ENCODE measurements around the gene PPL. TPM values are rescaled to one million over a fixed set of nuclear protein-coding genes. Genes with fewer than 3 reads are reported as not detected.
A peak's percentile ranks its signal among the peaks of the same experiment; 100 is the strongest.
"Not testable (repeated sequence)": the region's sequence is repeated elsewhere in the genome, so short reads cannot be mapped to it uniquely, and the experiment has no call there.

PPL gene
- total and polyA plus RNA-seq, 3 donors from 2014 or later, result 5.4 to 6.8 (median 6.1) TPM

DNA sequence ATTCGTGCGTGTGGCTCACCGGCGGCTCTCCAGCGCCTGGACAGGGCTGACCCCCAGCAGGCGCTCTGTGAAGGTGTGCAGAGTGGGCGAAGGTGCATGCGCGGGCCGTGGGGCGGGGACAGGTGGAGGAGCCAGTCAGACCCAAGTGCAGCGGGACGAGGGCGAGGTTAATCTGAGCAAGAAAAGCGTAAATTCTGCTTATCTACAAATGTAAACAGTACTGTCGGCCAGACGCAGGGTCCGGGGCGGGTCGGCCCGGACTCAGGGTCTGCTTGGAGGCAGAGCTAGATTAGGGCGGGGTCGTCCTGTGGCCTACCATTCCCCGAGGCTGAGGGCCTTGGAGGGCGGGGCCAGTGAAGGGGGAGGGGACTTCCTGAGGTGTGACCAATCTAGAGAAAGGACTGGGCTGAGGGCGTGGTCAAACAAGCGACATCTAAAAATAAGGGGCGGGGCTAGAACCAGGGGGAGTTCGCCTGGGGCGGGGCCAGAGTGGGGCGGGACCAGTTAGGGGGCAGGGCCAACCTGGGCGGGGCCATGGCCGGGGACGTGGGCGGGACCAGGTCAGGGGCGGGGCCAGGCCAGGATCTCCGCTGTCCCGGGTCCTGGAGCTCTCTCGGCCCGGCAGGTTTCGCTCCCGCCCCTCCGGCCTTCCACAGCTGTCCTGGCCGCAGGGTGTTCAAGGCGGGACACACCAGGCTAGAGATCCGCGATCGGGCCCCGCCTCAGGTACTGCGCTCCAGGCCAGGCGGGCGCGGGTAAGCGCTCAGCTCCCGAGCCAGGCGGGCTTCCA, 21.0 kb upstream of the PPL start, which contains the start of gene SEC14L5:
Gene SEC14L5, plus strand, starts transcription at position 611 of the 790 bp plus-strand sequence. CDS start 994 bp downstream, outside the sequence.
- TF ChIP-seq, protein P1, sequence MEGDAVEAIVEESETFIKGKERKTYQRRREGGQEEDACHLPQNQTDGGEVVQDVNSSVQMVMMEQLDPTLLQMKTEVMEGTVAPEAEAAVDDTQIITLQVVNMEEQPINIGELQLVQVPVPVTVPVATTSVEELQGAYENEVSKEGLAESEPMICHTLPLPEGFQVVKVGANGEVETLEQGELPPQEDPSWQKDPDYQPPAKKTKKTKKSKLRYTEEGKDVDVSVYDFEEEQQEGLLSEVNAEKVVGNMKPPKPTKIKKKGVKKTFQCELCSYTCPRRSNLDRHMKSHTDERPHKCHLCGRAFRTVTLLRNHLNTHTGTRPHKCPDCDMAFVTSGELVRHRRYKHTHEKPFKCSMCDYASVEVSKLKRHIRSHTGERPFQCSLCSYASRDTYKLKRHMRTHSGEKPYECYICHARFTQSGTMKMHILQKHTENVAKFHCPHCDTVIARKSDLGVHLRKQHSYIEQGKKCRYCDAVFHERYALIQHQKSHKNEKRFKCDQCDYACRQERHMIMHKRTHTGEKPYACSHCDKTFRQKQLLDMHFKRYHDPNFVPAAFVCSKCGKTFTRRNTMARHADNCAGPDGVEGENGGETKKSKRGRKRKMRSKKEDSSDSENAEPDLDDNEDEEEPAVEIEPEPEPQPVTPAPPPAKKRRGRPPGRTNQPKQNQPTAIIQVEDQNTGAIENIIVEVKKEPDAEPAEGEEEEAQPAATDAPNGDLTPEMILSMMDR (IDR thresholded peaks at IDR 0.05), result no peak
- no peak for TF ChIP-seq POLR2A (IDR thresholded peaks at IDR 0.05)
- Histone ChIP-seq H3K9me3 (no peaks in the 10 kb centered on the region), H3K27me3 (no peaks in the 10 kb centered on the region), H3K4me1 (peaks cover 8% of the 10 kb centered on the region), H3K4me3 (peak within 1 kb of the TSS; percentile 53 to 59), H3K36me3 (ENCODE audit: low read depth, missing control alignments) (no peaks in the 10 kb centered on the region), H3K27ac (peak within 1 kb of the TSS in 1 of 2 donors; percentile 11)
- intact Hi-C loops (cut with DNase I; ENCODE audit: low total_unique reads), result no loop called here
- WGBS, 2 donors, result 1 to 2% methylated on average over 34 to 54 of the region's 56 CpGs
- peak; percentile 99 for DNase-seq

DNA sequence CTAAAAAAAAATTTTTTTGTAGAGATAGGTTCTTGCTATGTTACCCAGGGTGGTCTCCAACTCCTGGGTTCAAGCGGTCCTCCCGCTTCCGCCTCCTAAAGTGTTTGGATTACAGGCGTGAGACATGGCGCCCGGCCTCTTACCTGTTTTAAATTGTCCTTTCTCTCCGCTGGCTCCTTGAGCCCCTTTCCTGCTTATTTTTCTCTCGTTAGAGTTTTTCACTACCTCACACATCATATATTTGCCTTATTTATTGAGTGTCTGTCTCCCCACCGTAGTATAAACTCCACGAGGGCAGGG, 20.4 kb upstream of the PPL start:
- no peak for DNase-seq
- TF ChIP-seq, protein P1 (IDR thresholded peaks at IDR 0.05), result no peak
- no peak for TF ChIP-seq POLR2A (IDR thresholded peaks at IDR 0.05)
- intact Hi-C loops (cut with DNase I; ENCODE audit: low total_unique reads), result no loop called here
- no peaks in the 10 kb centered on the region for H3K27me3 ChIP-seq
- H3K4me3 ChIP-seq, result peak overlapping the region; percentile 53 to 59
- no peaks in the 10 kb centered on the region for H3K9me3 ChIP-seq
- WGBS, 2 donors, result 11 to 19% methylated on average over 10 of the region's 10 CpGs
- peaks cover 8% of the 10 kb centered on the region for H3K4me1 ChIP-seq
- peak overlapping the region in 1 of 2 donors; percentile 11 for H3K27ac ChIP-seq
- H3K36me3 ChIP-seq (ENCODE audit: low read depth, missing control alignments), result no peaks in the 10 kb centered on the region

DNA sequence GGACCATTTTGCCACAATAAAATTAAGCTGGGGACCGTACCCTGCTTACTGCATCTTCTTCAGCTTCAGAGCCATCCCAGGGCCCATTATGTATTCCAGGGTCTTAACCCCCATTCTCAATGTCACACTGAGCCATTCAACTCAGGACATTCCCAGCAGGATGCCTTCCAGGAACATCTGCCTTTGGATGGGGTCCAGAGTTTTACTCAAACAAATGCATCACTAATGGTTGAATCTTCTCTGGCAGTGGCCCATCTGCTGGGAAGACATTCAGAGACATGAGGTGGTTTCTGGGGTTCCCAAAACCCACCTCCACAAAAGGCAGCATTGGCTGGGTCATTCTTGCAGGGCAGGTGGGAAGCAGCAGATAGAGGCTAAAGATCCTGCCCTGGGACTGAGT, 17.8 kb upstream of the PPL start:
- Histone ChIP-seq H3K4me1 (peaks cover 8% of the 10 kb centered on the region), H3K36me3 (ENCODE audit: low read depth, missing control alignments) (no peaks in the 10 kb centered on the region), H3K27me3 (no peaks in the 10 kb centered on the region), H3K4me3 (no peak overlapping the region), H3K9me3 (no peaks in the 10 kb centered on the region), H3K27ac (no peak overlapping the region)
- DNase-seq, result no peak
- WGBS, 2 donors, result 86 to 95% methylated on average over 1 of the region's 1 CpG
- TF ChIP-seq, protein P1 (IDR thresholded peaks at IDR 0.05), result no peak
- no peak for TF ChIP-seq POLR2A (IDR thresholded peaks at IDR 0.05)
- intact Hi-C loops (cut with DNase I; ENCODE audit: low total_unique reads), result no loop called here

DNA sequence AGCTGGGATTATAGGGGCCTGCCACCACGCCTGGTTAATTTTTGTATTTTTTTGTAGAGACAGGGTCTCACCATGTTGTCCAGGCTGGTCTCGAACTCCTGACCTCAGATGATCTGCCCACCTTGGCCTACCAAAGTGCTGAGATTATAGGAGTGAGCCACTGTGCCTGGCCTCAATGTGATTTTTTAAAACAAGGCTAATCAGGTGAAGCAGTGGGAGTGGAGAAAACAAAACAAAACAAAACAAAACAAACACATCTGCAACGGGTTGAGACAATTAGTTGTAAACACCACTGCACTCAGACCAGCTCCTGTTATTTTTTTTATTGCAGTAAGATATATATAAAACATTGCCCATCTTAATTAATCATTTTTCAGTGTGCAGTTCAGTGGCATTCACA, 14.6 kb upstream of the PPL start:
- H3K36me3 ChIP-seq (ENCODE audit: low read depth, missing control alignments); H3K9me3 ChIP-seq; H3K27me3 ChIP-seq; DNase-seq; H3K4me3 ChIP-seq; H3K27ac ChIP-seq; H3K4me1 ChIP-seq; intact Hi-C loops (cut with DNase I; ENCODE audit: low total_unique reads): not testable (repeated sequence)
- WGBS, 2 donors, result 67 to 75% methylated on average over 3 of the region's 3 CpGs

DNA sequence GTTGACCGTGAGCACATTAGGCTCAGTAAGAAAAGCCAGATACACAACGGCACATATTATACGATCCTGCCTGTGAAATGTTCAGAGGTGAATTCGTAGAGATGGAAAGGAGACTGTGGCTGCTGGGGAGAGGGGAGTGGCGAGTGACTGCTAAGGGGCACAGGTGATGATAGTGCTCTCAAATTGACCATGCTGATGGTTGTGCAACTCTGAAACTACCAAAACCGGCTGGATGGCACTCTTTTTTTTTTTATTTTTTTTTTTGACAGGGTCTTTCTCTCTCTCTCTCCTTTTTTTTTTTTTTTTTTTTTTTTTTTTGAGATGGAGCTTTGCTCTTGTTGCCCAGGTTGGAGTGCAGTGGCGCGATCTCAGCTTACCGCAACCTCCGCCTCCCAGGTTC, 13.0 kb upstream of the PPL start:
- Histone ChIP-seq H3K4me1 (peaks cover 4% of the 10 kb centered on the region), H3K27me3 (no peaks in the 10 kb centered on the region), H3K9me3 (no peaks in the 10 kb centered on the region), H3K27ac (no peak overlapping the region), H3K4me3 (no peak overlapping the region), H3K36me3 (ENCODE audit: low read depth, missing control alignments) (no peaks in the 10 kb centered on the region)
- intact Hi-C loops (cut with DNase I; ENCODE audit: low total_unique reads), result no loop called here
- TF ChIP-seq, protein P1 (IDR thresholded peaks at IDR 0.05), result no peak
- no peak for TF ChIP-seq POLR2A (IDR thresholded peaks at IDR 0.05)
- 68 to 77% methylated on average over 10 of the region's 10 CpGs for WGBS, 2 donors
- no peak for DNase-seq

Data from testis (tissue), 3 donors.